Testis (tissue), 3 donors: ENCODE results near the gene DISP2. TPM values are rescaled to one million over a fixed set of nuclear protein-coding genes. Genes with fewer than 3 reads are reported as not detected.

Experiments used
- DNase-seq: peaks from one replicate; pipeline ENCODE4 v3.0.0-alpha.2; 2019
- H3K27ac ChIP-seq, 2 donors: fragments of 200-600 bp; sonication (generic); one replicate each; pipeline ENCODE4 v1.5.1; 2019
- H3K27me3 ChIP-seq: fragments of 200-600 bp; sonication (generic); one replicate; pipeline ENCODE4 v1.5.1; 2019
- H3K36me3 ChIP-seq: fragments of 200-600 bp; sonication (generic); one replicate; pipeline ENCODE4 v1.5.1; 2017; ENCODE audit warnings: low read depth; ENCODE audit errors: missing control alignments
- H3K4me1 ChIP-seq: fragments of 200-600 bp; sonication (generic); one replicate; pipeline ENCODE4 v1.5.1; 2019
- H3K4me3 ChIP-seq, 2 donors: fragments of 200-600 bp; sonication (generic); one replicate each; pipeline ENCODE4 v1.5.1; 2017 to 2019
- H3K9me3 ChIP-seq: fragments of 200-600 bp; sonication (generic); one replicate; pipeline ENCODE4 v1.5.1; 2017
- CTCF ChIP-seq, 3 experiments: fragments of 450-650 bp in 2 of 3; fragments of 200-600 bp in 1 of 3; sonication (generic) in 1 of 3; IDR thresholded peaks; one replicate each; pipeline ENCODE4 v1.5.1; 2016 to 2019; ENCODE audit warnings: antibody characterized with exemption in 3 of 3, mild to moderate bottlenecking in 2 of 3, moderate library complexity in 1 of 3
- POLR2A ChIP-seq: fragments of 450-650 bp; IDR thresholded peaks from one replicate; pipeline ENCODE4 v1.6.1; 2017; ENCODE audit warnings: antibody characterized with exemption, mild to moderate bottlenecking, moderate library complexity
- WGBS, 2 donors: methylation state at CpG; one replicate each; pipeline ENCODE4 v1.1.5; 2018; 5-methylcytosine and 5-hydroxymethylcytosine counted together
- intact Hi-C: fragments of 100-400 bp; cut with DNase I; formaldehyde crosslinking; loops from one replicate; pipeline ENCODE4 v1.15.1; 2023; ENCODE audit warnings: low total_unique reads
- polyA plus RNA-seq: library from polyadenylated mRNA; stranded (reverse); fragments of 350-450 nt; fragmentation: Illumina TruSeq; extraction: RNeasy Lipid Tissue Mini Kit (QIAGEN cat#74804); gene quantifications from one replicate; pipeline ENCODE4 v1.2.3, GENCODE V29; 2014; ENCODE audit warnings: low read depth, low replicate concordance; ENCODE audit not compliant: insufficient read depth
- total RNA-seq, 2 donors: library from RNA; depleted of rRNA; stranded (reverse); fragments of >200 nt; gene quantifications; one replicate each; pipeline ENCODE4 v1.2.3, GENCODE V29; 2016

Gene DISP2
- total and polyA plus RNA-seq, 3 donors from 2014 or later, result 3.0 to 7.6 (median 4.4) TPM

DNA sequence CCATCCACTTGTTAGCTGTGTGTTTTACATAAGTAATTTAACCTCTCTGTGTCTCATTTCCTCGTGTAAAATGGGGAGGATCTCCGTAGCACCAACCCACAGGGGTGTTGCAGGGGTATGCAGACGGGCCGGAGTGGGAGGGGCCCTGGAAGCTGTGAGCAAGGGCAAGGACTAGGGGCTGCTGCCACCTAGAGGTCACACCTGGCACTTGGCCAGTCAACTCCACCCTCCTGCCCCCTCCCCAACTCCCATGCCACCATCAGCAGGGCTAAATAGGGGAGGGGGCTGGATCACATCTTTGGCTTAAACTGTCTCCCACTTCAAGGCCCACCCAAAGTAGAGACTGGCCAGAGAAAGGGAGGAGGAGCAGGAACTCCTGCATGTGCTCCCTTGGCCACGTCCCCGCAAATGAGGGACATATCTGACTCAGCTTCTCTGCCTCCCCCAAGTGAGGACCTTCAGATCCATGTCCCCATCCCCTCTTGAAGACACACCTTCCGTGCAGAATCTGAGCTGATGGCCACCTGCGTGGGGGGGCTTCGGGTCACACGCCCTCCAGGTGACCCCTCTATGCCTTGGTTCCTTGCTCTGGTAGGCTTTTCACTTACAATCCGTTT lies 19.9 kb upstream of the DISP2 start:
- no peaks in the 10 kb centered on the region for H3K9me3 ChIP-seq
- TF ChIP-seq POLR2A (no peak), CTCF (IDR thresholded peaks at IDR 0.05) (peak; percentile 31 to 54 (median 39))
- DNase-seq, result peak; percentile 83
- peak overlapping the region in 1 of 2 donors; percentile 11 for H3K27ac ChIP-seq
- 45 to 63% methylated on average over 11 of the region's 11 CpGs for WGBS, 2 donors
- H3K4me1 ChIP-seq, result peaks cover 54% of the 10 kb centered on the region
- intact Hi-C loops, result no loop called here
- H3K36me3 ChIP-seq, result no peaks in the 10 kb centered on the region
- H3K27me3 ChIP-seq, result no peaks in the 10 kb centered on the region
- no peak overlapping the region for H3K4me3 ChIP-seq

GRCh38 chr15:40338921-40339620 lies 18.9 kb upstream of the DISP2 start:
- H3K4me1 ChIP-seq, result peaks cover 54% of the 10 kb centered on the region
- intact Hi-C loops, result no loop called here

GRCh38 chr15:40339621-40339945 lies 18.4 kb upstream of the DISP2 start:
- TF ChIP-seq POLR2A (no peak), CTCF (IDR thresholded peaks at IDR 0.05) (no peak)
- Histone ChIP-seq H3K9me3 (no peaks in the 10 kb centered on the region), H3K27ac (peak overlapping the region; percentile 92 to 93), H3K4me3 (peak overlapping the region in 1 of 2 donors; percentile 44), H3K36me3 (no peaks in the 10 kb centered on the region), H3K27me3 (no peaks in the 10 kb centered on the region), H3K4me1 (peaks cover 51% of the 10 kb centered on the region)
- DNase-seq, result peak; percentile 27
- intact Hi-C loops, result no loop called here
- 77% methylated on average over 7 of the region's 7 CpGs; no CpG with 5 or more reads in 1 of the 2 donors for WGBS, 2 donors

More at GRCh38 chr15:40338921-40339620, 18.9 kb upstream of the DISP2 start:
- Histone ChIP-seq H3K4me3 (peak overlapping the region in 1 of 2 donors; percentile 44), H3K9me3 (no peaks in the 10 kb centered on the region), H3K27me3 (no peaks in the 10 kb centered on the region), H3K27ac (peak overlapping the region; percentile 92 to 93), H3K36me3 (no peaks in the 10 kb centered on the region)
- WGBS, 2 donors, result 56 to 97% methylated on average over 6 to 11 of the region's 11 CpGs
- DNase-seq, result peak; percentile 88
- TF ChIP-seq POLR2A, result no peak
- no peak for TF ChIP-seq CTCF (IDR thresholded peaks at IDR 0.05)

- H3K9me3 ChIP-seq, result no peaks in the 10 kb centered on the region
- TF ChIP-seq POLR2A (no peak), CTCF (IDR thresholded peaks at IDR 0.05) (no peak)
- DNase-seq, result peak; percentile 75
- H3K36me3 ChIP-seq, result no peaks in the 10 kb centered on the region
- 39% methylated on average over 14 of the region's 14 CpGs; no CpG with 5 or more reads in 1 of the 2 donors for WGBS, 2 donors
- H3K27ac ChIP-seq, result peak overlapping the region; percentile 92 to 93
- H3K4me3 ChIP-seq, result peak overlapping the region in 1 of 2 donors; percentile 44
- peaks cover 45% of the 10 kb centered on the region for H3K4me1 ChIP-seq
- intact Hi-C loops, result no loop called here
- no peaks in the 10 kb centered on the region for H3K27me3 ChIP-seq
These were observed 17.8 kb upstream of the DISP2 start for GRCh38 chr15:40340038-40340739.
